ENCODE data around the gene PTRHD1. TPM values are rescaled to one million over a fixed set of nuclear protein-coding genes. Genes with fewer than 3 reads are reported as not detected.

Gene PTRHD1
- total RNA-seq, 1 donor from 2014 or later = 36.0 TPM

DNA sequence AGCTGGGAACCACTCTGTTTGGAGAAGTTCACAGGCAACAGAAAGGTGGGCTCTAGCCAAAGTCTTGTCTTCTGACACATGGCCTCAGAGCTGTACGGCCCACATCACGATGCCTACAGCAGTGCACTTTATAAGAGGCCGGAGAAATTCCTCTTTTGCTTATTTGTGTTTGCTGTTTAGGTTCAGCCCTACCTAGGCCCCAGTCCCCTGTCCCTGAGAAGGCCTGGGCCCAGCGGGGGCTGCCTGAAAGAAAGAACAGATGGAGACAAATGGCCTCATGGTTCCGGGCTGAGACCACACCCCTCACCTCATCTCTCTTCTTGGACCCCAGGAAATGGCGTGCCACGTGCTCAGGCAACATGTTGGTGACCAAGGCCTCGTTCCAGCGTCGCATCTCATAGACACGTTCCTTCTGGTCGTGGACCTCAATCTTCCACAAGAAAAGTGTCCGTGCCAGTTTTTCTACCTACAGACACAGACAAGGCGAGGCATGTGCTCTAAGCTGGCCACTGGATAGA is 30.9 kb upstream of the PTRHD1 start:
- no peak for DNase-seq (ENCODE audit: low spot score)
- TF ChIP-seq, protein P1, sequence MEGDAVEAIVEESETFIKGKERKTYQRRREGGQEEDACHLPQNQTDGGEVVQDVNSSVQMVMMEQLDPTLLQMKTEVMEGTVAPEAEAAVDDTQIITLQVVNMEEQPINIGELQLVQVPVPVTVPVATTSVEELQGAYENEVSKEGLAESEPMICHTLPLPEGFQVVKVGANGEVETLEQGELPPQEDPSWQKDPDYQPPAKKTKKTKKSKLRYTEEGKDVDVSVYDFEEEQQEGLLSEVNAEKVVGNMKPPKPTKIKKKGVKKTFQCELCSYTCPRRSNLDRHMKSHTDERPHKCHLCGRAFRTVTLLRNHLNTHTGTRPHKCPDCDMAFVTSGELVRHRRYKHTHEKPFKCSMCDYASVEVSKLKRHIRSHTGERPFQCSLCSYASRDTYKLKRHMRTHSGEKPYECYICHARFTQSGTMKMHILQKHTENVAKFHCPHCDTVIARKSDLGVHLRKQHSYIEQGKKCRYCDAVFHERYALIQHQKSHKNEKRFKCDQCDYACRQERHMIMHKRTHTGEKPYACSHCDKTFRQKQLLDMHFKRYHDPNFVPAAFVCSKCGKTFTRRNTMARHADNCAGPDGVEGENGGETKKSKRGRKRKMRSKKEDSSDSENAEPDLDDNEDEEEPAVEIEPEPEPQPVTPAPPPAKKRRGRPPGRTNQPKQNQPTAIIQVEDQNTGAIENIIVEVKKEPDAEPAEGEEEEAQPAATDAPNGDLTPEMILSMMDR (IDR thresholded peaks at IDR 0.05; ENCODE audit: unreplicated experiment) = no peak
- Mint-ChIP-seq H3K27me3 (ENCODE audit: unreplicated experiment) (peaks cover 7% of the 10 kb centered on the region), H3K4me3 (ENCODE audit: unreplicated experiment) (no peak overlapping the region), H3K27ac (ENCODE audit: unreplicated experiment) (no peak overlapping the region), H3K36me3 (ENCODE audit: low read depth, unreplicated experiment) (peaks cover 39% of the 10 kb centered on the region), H3K4me1 (ENCODE audit: unreplicated experiment) (peaks cover 24% of the 10 kb centered on the region), H3K9me3 (ENCODE audit: unreplicated experiment) (no peaks in the 10 kb centered on the region)

DNA sequence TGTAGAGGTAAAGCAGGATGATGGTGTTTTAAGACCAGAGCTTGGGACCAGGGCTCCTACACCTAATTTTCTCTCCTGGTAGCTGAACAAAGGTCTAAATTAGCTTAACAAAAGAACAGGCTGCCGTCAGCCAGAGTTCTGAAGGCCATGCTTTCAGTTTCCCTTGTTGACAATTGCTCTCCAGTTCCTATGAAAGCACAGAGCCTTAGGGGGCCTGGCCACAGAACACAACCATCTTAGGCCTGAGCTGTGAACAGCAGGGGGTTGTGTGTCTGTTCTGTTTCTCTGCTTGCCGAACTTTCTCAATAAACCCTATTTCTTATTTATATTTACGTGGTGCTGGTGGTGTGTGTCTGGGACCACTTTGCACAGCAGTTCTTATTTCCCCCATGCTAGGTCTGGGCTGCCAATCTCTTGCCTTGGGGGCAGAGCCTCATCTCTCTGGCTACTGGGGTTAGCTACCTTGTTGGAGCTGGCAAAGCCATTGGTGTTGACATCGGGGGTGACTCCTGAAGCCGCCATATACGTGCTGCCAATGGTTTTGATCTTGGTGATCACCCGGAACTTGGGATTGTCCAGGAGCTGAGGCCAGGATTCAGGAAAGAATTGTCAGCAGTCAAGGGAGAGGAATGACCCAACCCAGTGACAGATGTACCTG is 29.0 kb upstream of the PTRHD1 start:
- H3K9me3 Mint-ChIP-seq (ENCODE audit: unreplicated experiment) = no peaks in the 10 kb centered on the region
- H3K27me3 Mint-ChIP-seq (ENCODE audit: unreplicated experiment) = peaks cover 6% of the 10 kb centered on the region
- peak overlapping the region; percentile 47 for H3K4me3 Mint-ChIP-seq (ENCODE audit: unreplicated experiment)
- no peak for DNase-seq (ENCODE audit: low spot score)
- TF ChIP-seq, protein P1 (IDR thresholded peaks at IDR 0.05; ENCODE audit: unreplicated experiment) = no peak
- peaks cover 18% of the 10 kb centered on the region for H3K4me1 Mint-ChIP-seq (ENCODE audit: unreplicated experiment)
- peaks cover 39% of the 10 kb centered on the region for H3K36me3 Mint-ChIP-seq (ENCODE audit: low read depth, unreplicated experiment)
- no peak overlapping the region for H3K27ac Mint-ChIP-seq (ENCODE audit: unreplicated experiment)

DNA sequence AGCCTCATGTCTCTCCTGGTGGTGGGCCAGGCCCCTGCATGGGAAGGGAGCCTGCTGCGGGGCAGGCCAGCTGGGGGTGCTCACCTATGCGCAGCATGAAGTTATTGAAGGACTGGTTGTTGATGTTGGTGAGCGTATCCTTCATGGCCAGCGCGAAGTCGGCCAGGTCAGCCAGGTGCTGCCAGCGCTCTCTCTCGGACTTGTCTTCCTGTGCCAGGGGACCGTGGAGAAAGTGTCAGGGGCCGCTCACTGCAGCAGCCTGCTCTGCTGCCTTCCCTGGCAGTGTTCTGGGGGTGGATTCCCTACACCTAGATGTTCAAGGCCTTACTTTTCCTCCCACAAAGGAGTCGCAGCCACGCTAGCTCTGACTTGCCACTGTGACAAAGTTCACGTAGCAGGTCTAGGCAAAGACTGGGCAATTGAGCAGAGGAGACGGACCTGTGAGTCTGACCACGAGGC is 28.3 kb upstream of the PTRHD1 start:
- H3K36me3 Mint-ChIP-seq (ENCODE audit: low read depth, unreplicated experiment) = peaks cover 46% of the 10 kb centered on the region
- H3K4me1 Mint-ChIP-seq (ENCODE audit: unreplicated experiment) = peaks cover 16% of the 10 kb centered on the region
- no peaks in the 10 kb centered on the region for H3K9me3 Mint-ChIP-seq (ENCODE audit: unreplicated experiment)
- no peak for DNase-seq (ENCODE audit: low spot score)
- peak overlapping the region; percentile 42 for H3K4me3 Mint-ChIP-seq (ENCODE audit: unreplicated experiment)
- TF ChIP-seq, protein P1 (IDR thresholded peaks at IDR 0.05; ENCODE audit: unreplicated experiment) = no peak
- peaks cover 6% of the 10 kb centered on the region for H3K27me3 Mint-ChIP-seq (ENCODE audit: unreplicated experiment)
- no peak overlapping the region for H3K27ac Mint-ChIP-seq (ENCODE audit: unreplicated experiment)

DNA sequence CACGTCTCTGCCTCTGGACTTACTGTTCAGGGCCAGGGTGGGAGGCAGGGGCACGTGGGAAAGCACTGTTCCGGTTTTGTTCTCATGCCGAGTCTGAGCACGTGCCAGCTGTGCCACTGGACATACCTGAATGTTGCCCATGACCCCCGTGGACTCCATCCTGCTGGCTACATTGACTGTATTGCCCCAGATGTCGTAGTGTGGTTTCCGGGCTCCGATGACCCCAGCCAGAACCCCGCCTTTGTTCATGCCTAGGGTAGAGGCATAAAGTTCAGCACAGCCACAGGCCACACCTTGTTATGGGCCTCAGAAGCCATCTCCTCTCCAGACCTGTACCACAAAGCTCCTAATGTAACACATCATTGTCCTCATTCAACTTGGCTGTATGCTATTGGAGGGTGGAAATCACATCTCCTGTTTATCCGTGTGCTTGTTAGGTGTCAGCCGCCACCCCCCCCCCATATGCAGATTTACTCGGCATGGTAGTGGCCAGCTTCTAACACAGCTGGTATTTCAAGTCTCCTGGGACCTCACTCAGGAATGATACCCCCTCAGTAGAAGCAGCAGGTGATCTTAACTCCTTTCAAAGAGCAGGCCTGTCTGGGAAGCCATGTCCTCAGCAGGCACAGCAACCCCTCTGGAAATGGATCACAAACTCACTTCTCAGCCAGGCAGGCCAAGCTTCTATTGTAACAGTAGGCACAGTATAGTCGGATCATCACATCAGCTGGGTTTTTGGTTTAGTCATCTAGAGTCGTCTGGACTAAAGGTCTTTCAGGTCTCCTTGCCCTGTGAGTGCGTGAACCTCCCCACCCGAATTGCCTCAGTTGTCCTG is 27.6 kb upstream of the PTRHD1 start:
- no peak for DNase-seq (ENCODE audit: low spot score)
- Mint-ChIP-seq H3K27ac (ENCODE audit: unreplicated experiment) (peak overlapping the region; percentile 61), H3K4me1 (ENCODE audit: unreplicated experiment) (peaks cover 11% of the 10 kb centered on the region), H3K9me3 (ENCODE audit: unreplicated experiment) (no peaks in the 10 kb centered on the region), H3K27me3 (ENCODE audit: unreplicated experiment) (peaks cover 4% of the 10 kb centered on the region), H3K36me3 (ENCODE audit: low read depth, unreplicated experiment) (peaks cover 47% of the 10 kb centered on the region), H3K4me3 (ENCODE audit: unreplicated experiment) (peak overlapping the region; percentile 73)
- TF ChIP-seq, protein P1 (IDR thresholded peaks at IDR 0.05; ENCODE audit: unreplicated experiment) = no peak

DNA sequence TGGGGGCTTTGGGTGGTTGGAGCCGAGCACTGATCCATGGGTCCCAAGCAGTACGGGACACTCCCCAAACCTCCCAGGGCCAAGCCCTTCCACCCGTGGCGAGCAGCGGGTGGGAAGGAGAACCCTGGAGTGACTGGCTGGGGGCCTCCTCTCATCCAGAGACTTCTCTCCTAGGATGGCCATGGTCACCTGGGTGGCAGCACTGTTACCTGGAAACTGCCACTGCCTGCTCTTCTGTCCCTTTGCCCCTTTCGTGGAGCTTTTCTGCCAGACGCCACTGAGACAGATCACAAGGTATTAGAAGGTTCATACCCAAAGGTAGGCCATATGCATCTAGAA is 27.0 kb upstream of the PTRHD1 start:
- TF ChIP-seq, protein P1 (IDR thresholded peaks at IDR 0.05; ENCODE audit: unreplicated experiment) = no peak
- no peak for DNase-seq (ENCODE audit: low spot score)
- peaks cover 12% of the 10 kb centered on the region for H3K4me1 Mint-ChIP-seq (ENCODE audit: unreplicated experiment)
- H3K4me3 Mint-ChIP-seq (ENCODE audit: unreplicated experiment) = no peak overlapping the region
- peaks cover 1% of the 10 kb centered on the region for H3K27me3 Mint-ChIP-seq (ENCODE audit: unreplicated experiment)
- H3K36me3 Mint-ChIP-seq (ENCODE audit: low read depth, unreplicated experiment) = peaks cover 41% of the 10 kb centered on the region
- no peaks in the 10 kb centered on the region for H3K9me3 Mint-ChIP-seq (ENCODE audit: unreplicated experiment)
- H3K27ac Mint-ChIP-seq (ENCODE audit: unreplicated experiment) = no peak overlapping the region

All from endothelial cell (in vitro differentiated cells).